CD14-positive monocyte (primary cell): ENCODE data around the gene SUPT20HL1. TPM values are rescaled to one million over a fixed set of nuclear protein-coding genes. Genes with fewer than 3 reads are reported as not detected.

ENCODE experiments used
- DNase-seq, 3 donors: peaks; one replicate each; pipeline ENCODE4 v3.0.0-alpha.2; 2011 to 2022
- H2AFZ ChIP-seq: 2 replicates; pipeline ENCODE4 v1.6.0; 2012; ENCODE audit warnings: mild to moderate bottlenecking, low read depth, low read length, inconsistent platforms; ENCODE audit not compliant: insufficient read depth, poor library complexity, severe bottlenecking
- H3K27ac ChIP-seq, 2 donors: 1 replicate in 1 of 2; 2 replicates in 1 of 2; pipeline ENCODE4 v1.5.1; 2012 to 2013; ENCODE audit warnings: low read length in 2 of 2, control low read depth in 1 of 2, inconsistent platforms in 1 of 2, low read depth in 1 of 2, mild to moderate bottlenecking in 1 of 2
- H3K27me3 ChIP-seq, 2 donors: one replicate each; pipeline versions ENCODE4 v1.6.0 to v1.6.1; 2011 to 2013; ENCODE audit warnings: low read length in 2 of 2; ENCODE audit not compliant: control insufficient read depth in 2 of 2, insufficient read depth in 2 of 2
- H3K36me3 ChIP-seq, 2 donors: replicated peaks in 1 of 2; 1 replicate in 1 of 2; 2 replicates in 1 of 2; pipeline versions ENCODE4 v1.5.1 to v1.6.1; 2012 to 2013; ENCODE audit warnings: low read length in 2 of 2, control low read depth in 1 of 2, inconsistent platforms in 1 of 2, mild to moderate bottlenecking in 1 of 2; ENCODE audit not compliant: insufficient read depth in 2 of 2, control insufficient read depth in 1 of 2
- H3K4me1 ChIP-seq, 2 donors: 1 replicate in 1 of 2; 2 replicates in 1 of 2; pipeline versions ENCODE4 v1.5.1 to v1.6.1; 2012 to 2013; ENCODE audit warnings: low read length in 2 of 2, control low read depth in 1 of 2, inconsistent platforms in 1 of 2, mild to moderate bottlenecking in 1 of 2, moderate library complexity in 1 of 2; ENCODE audit not compliant: insufficient read depth in 2 of 2, control insufficient read depth in 1 of 2
- H3K4me2 ChIP-seq: replicated peaks from 2 replicates; pipeline ENCODE3; 2012; ENCODE audit warnings: low read length, moderate library complexity, mild to moderate bottlenecking; ENCODE audit not compliant: poor library complexity, severe bottlenecking; ENCODE audit errors: extremely low read depth
- H3K4me3 ChIP-seq, 3 experiments: fragments of 200-600 bp in 1 of 3; sonication (generic) in 1 of 3; replicated peaks in 1 of 3; 1 replicate in 2 of 3; 2 replicates in 1 of 3; pipeline ENCODE4 v1.5.1; 2011 to 2013; ENCODE audit warnings: low read length in 3 of 3, mild to moderate bottlenecking in 3 of 3, control low read depth in 2 of 3, low read depth in 2 of 3, inconsistent platforms in 1 of 3, moderate library complexity in 1 of 3
- H3K79me2 ChIP-seq: 2 replicates; pipeline ENCODE4 v1.6.0; 2012; ENCODE audit warnings: mild to moderate bottlenecking, control low read depth, inconsistent platforms, low read length, moderate library complexity; ENCODE audit not compliant: insufficient read depth
- H3K9ac ChIP-seq: 2 replicates; pipeline ENCODE4 v1.6.0; 2017; ENCODE audit warnings: low read length, mild to moderate bottlenecking; ENCODE audit not compliant: insufficient read depth, poor library complexity, severe bottlenecking
- H3K9me3 ChIP-seq, 2 donors: replicated peaks in 1 of 2; 1 replicate in 1 of 2; 2 replicates in 1 of 2; pipeline versions ENCODE4 v1.5.1 to v1.6.1; 2012 to 2013; ENCODE audit warnings: low read length in 2 of 2, control low read depth in 1 of 2; ENCODE audit not compliant: control insufficient read depth in 1 of 2, insufficient read depth in 1 of 2
- H4K20me1 ChIP-seq: 2 replicates; pipeline ENCODE4 v1.6.0; 2012; ENCODE audit warnings: mild to moderate bottlenecking, low read length, control low read depth, moderate library complexity; ENCODE audit not compliant: insufficient read depth
- H3K27ac Mint-ChIP-seq, 7 donors: one replicate each; pipeline ENCODE4 v1.8.0; 2020; ENCODE audit warnings: mild to moderate bottlenecking in 7 of 7, mixed read lengths in 7 of 7, moderate library complexity in 6 of 7, inconsistent platforms in 2 of 7
- H3K27me3 Mint-ChIP-seq, 3 donors: one replicate each; pipeline ENCODE4 v1.8.0; 2021 to 2022; ENCODE audit warnings: low read depth in 3 of 3, mild to moderate bottlenecking in 3 of 3, mixed read lengths in 3 of 3, moderate library complexity in 3 of 3, inconsistent platforms in 1 of 3
- H3K36me3 Mint-ChIP-seq, 2 donors: one replicate each; pipeline ENCODE4 v1.8.0; 2020; ENCODE audit warnings: mixed read lengths in 2 of 2, inconsistent platforms in 1 of 2, mild to moderate bottlenecking in 1 of 2
- H3K4me1 Mint-ChIP-seq: one replicate; pipeline ENCODE4 v1.8.0; 2020; ENCODE audit warnings: mild to moderate bottlenecking, mixed read lengths
- H3K4me3 Mint-ChIP-seq, 2 donors: one replicate each; pipeline ENCODE4 v1.8.0; 2020; ENCODE audit warnings: mild to moderate bottlenecking in 2 of 2, mixed read lengths in 2 of 2, moderate library complexity in 1 of 2
- H3K9me3 Mint-ChIP-seq, 7 donors: one replicate each; pipeline ENCODE4 v1.8.0; 2020 to 2022; ENCODE audit warnings: mixed read lengths in 7 of 7, mild to moderate bottlenecking in 6 of 7, moderate library complexity in 6 of 7, inconsistent platforms in 2 of 7
- CTCF ChIP-seq: fragments of 200-600 bp; IDR thresholded peaks from one replicate; pipeline ENCODE4 v1.8.0; 2022; ENCODE audit warnings: antibody characterized with exemption, mild to moderate bottlenecking
- WGBS: methylation state at CpG from one replicate; pipeline ENCODE4 v1.1.5; 2013; ENCODE audit warnings: missing lambda C conversion rate; ENCODE audit not compliant: insufficient coverage; 5-methylcytosine and 5-hydroxymethylcytosine counted together
- intact Hi-C, 2 donors: fragments of 100-400 bp; cut with micrococcal nuclease; formaldehyde crosslinking; loops; one replicate each; pipeline versions ENCODE4 v1.15.0 to v1.15.1; 2023
- polyA plus RNA-seq, 3 donors: library from polyadenylated mRNA; depleted of rRNA in 1 of 3; unstranded in 2 of 3; stranded (reverse) in 1 of 3; fragments of 300-500 nt in 2 of 3; fragments of >200 nt in 1 of 3; fragmentation: Illumina TruSeq in 2 of 3; gene quantifications; 1 replicate in 2 of 3; 2 replicates in 1 of 3; pipeline ENCODE4 v1.2.3, GENCODE V29; 2012 to 2021

Gene SUPT20HL1
- polyA plus RNA-seq, 3 donors: not detected

GRCh38 chrX:24369816-24370215, 9.4 kb downstream of the SUPT20HL1 start:
- H3K9ac ChIP-seq: no peak overlapping the region
- WGBS: no CpG with 5 or more reads among the region's 1 CpG
- Mint-ChIP-seq H3K4me1 (peaks cover 14% of the 10 kb centered on the region), H3K27ac (no peak overlapping the region), H3K27me3 (peaks cover 0 to 39% (median 6%) of the 10 kb centered on the region in 3 donors), H3K4me3 (no peak overlapping the region), H3K9me3 (peaks cover 0 to 1% (median 0%) of the 10 kb centered on the region in 7 donors), H3K36me3 (no peaks in the 10 kb centered on the region)
- no peaks in the 10 kb centered on the region for H3K9me3 ChIP-seq
- no peaks in the 10 kb centered on the region for H3K36me3 ChIP-seq
- peaks cover 0 to 4% of the 10 kb centered on the region in 2 donors for H3K4me1 ChIP-seq
- TF ChIP-seq CTCF: no peak
- no peaks in the 10 kb centered on the region for H4K20me1 ChIP-seq
- H3K4me2 ChIP-seq: no peak overlapping the region
- intact Hi-C loops: no loop called here
- no peak overlapping the region for H3K27ac ChIP-seq
- no peaks in the 10 kb centered on the region for H3K79me2 ChIP-seq
- H2AFZ ChIP-seq: no peak overlapping the region
- H3K27me3 ChIP-seq: peaks cover 0 to 3% of the 10 kb centered on the region in 2 donors
- DNase-seq: no peak
- H3K4me3 ChIP-seq: no peak overlapping the region

- DNase-seq: peak; percentile 8 to 37 (median 22)
- H2AFZ ChIP-seq: peak overlapping the region; percentile 50
- H3K27ac Mint-ChIP-seq: no peak overlapping the region
These were observed 11.0 kb downstream of the SUPT20HL1 start for GRCh38 chrX:24371391-24371972.

More at GRCh38 chrX:24371391-24371972, 11.0 kb downstream of the SUPT20HL1 start:
- intact Hi-C loops: no loop called here
- H3K4me1 ChIP-seq: peaks cover 0 to 4% of the 10 kb centered on the region in 2 donors
- Mint-ChIP-seq H3K4me1 (peaks cover 14% of the 10 kb centered on the region), H3K9me3 (no peaks in the 10 kb centered on the region), H3K36me3 (no peaks in the 10 kb centered on the region), H3K27me3 (peaks cover 0 to 40% (median 7%) of the 10 kb centered on the region in 3 donors), H3K4me3 (peak overlapping the region in 1 of 2 donors; percentile 57)
- no peak overlapping the region for H3K27ac ChIP-seq
- peaks cover 0 to 3% of the 10 kb centered on the region in 2 donors for H3K27me3 ChIP-seq
- 0% methylated on average over 2 of the region's 14 CpGs for WGBS
- no peaks in the 10 kb centered on the region for H4K20me1 ChIP-seq
- no peak overlapping the region for H3K4me2 ChIP-seq
- no peaks in the 10 kb centered on the region for H3K79me2 ChIP-seq
- no peaks in the 10 kb centered on the region for H3K9me3 ChIP-seq
- H3K36me3 ChIP-seq: no peaks in the 10 kb centered on the region
- no peak overlapping the region for H3K4me3 ChIP-seq
- H3K9ac ChIP-seq: no peak overlapping the region
- peak; percentile 52 for TF ChIP-seq CTCF
